Activated T-cell treated with anti-CD3 and anti-CD28 coated beads, Interleukin-2, amount 50 U/mL, for 24 hours (primary cell): ENCODE results near the gene CERT1.

Experiments
- DNase-seq: peaks from one replicate; pipeline ENCODE4 v3.0.0-alpha.2; 2020
- H3K27ac Mint-ChIP-seq: 2 replicates; pipeline ENCODE4 v1.8.0; 2020; ENCODE audit warnings: mild to moderate bottlenecking, mixed read lengths
- H3K27me3 Mint-ChIP-seq: 2 replicates; pipeline ENCODE4 v1.8.0; 2020; ENCODE audit warnings: mixed read lengths
- H3K36me3 Mint-ChIP-seq: 2 replicates; pipeline ENCODE4 v1.8.0; 2020; ENCODE audit warnings: low read depth, mixed read lengths
- H3K4me1 Mint-ChIP-seq: 2 replicates; pipeline ENCODE4 v1.8.0; 2020; ENCODE audit warnings: low read depth, mixed read lengths
- H3K4me3 Mint-ChIP-seq: 2 replicates; pipeline ENCODE4 v1.8.0; 2020; ENCODE audit warnings: mild to moderate bottlenecking, moderate library complexity, mixed read lengths
- H3K9me3 Mint-ChIP-seq: 2 replicates; pipeline ENCODE4 v1.8.0; 2020; ENCODE audit warnings: mixed read lengths

The CERT1 gene

GRCh38 chr5:75331095-75332090 lies 180.0 kb downstream of the CERT1 start:
- H3K36me3 Mint-ChIP-seq = no peaks in the 10 kb centered on the region
- no peak overlapping the region for H3K27ac Mint-ChIP-seq
- no peak overlapping the region for H3K4me3 Mint-ChIP-seq
- H3K9me3 Mint-ChIP-seq = no peaks in the 10 kb centered on the region
- no peaks in the 10 kb centered on the region for H3K27me3 Mint-ChIP-seq
- no peak for DNase-seq
- no peaks in the 10 kb centered on the region for H3K4me1 Mint-ChIP-seq

- Mint-ChIP-seq H3K36me3 (no peaks in the 10 kb centered on the region), H3K4me3 (no peak overlapping the region), H3K27ac (no peak overlapping the region), H3K4me1 (peaks cover 4% of the 10 kb centered on the region), H3K9me3 (no peaks in the 10 kb centered on the region), H3K27me3 (no peaks in the 10 kb centered on the region)
- no peak for DNase-seq
These were observed 181.0 kb downstream of the CERT1 start for GRCh38 chr5:75330404-75330803.
